Stimulated activated CD8-positive, alpha-beta memory T cell treated with anti-CD3 and anti-CD28 coated beads, Interleukin-7, amount 100 ng/mL, for 1 hour (primary cell): ENCODE measurements around the gene CCDC83.
"Not testable (repeated sequence)": the region's sequence is repeated elsewhere in the genome, so short reads cannot be mapped to it uniquely, and the experiment has no call there.

Experiments
- DNase-seq, 2 donors: peaks; one replicate each; pipeline ENCODE4 v3.0.0-alpha.2; 2020; ENCODE audit warnings: low read depth in 2 of 2

The CCDC83 gene

DNA sequence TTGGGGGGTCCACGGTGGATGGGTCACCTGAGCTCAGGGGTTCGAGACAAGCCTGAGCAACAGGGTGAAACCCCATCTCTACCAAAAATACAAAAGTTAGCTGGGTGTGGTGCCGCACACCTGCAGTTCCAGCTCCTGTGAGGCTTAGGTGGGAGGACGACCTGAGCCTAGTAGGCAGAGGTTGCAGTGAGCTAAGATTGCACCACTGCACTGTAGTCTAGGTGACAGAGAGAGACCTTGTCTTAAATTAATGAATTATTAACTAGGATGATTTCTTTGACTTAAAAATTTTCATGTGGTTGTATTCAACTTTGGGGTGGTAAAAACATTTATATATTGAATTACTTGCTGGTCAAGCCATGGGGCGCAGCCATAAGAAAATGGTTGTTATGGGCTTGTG, 33.9 kb downstream of the CCDC83 start:
- DNase-seq = no peak

DNA sequence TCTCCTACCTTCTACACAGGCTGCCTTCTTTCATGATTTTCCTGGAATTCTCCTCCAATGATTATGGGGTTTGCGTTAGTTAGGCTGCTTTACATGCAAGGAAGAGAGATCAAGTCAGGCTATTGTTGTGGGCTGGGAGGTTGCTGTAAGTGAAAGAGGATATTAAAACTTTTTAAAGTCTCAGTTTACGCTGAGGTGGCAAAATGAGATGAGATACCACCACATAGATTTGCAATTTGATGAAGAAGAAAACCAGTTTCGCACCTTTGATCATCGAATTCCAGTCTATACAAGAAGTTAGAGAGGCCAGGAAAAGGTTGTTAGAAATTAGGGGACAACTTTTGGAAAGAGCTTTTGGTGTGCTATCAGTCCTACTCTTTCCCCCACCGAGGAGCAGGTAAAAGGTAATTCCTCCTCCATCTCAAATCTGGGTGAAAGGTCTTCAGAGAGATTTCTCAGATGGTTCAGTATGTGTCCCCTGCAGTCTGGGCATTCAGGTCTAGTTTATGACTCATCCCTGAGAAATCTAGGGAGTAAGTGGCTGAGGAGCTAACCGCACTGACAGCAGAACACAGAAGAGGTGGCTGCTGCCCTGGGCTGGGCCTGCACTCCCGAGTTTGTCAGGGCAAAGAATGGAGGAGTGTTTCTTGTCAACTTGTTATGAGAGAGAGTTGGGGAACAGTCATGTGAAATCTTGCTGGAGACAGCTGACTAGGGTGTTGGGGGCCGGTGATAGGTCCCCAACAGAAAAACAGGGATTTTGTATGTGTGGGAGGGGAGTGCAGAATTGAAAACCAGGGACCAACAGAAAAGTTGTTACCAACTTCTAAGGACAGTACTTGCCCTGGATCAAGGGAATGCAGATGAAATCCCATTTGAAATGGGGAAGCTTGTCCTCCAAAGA, 34.7 kb downstream of the CCDC83 start:
- no peak for DNase-seq

DNA sequence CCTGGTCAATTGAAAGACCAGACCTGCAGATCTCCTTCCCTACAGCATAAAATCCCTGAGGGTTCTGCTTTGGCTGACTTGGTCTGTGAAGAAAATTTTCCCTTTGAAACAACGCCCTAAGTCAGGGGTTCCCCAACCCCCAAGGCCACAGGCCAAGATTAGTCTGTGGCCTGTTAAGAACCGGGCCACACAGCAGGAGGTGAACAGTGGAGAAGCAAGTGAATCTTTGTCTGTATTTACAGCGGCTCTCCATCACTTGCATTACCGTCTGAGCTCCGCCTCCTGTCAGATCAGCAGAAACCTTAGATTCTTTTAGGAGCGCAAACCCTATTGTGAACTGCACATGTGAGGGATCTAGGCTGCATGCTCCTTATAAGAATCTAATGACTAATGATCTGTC, 38.2 kb downstream of the CCDC83 start:
- no peak for DNase-seq

DNA sequence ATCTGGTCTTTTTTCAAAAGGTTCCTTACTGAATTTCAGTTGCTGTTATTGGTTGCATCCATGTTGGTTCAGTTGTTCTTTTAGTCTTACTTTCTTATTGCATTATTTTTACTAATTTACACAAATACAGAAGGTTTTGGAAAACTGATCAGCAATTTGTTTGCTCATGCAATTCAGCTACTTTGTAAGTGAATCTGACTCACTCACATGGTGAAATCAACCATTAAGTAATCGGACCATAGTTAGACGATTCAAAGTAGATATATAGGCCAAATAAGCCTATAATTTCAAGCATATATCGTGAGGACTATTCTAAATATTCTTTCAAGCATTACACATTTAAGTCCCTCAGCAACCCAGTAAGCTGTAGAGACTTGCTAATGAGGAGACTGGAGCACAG, 41.7 kb downstream of the CCDC83 start:
- no peak for DNase-seq

DNA sequence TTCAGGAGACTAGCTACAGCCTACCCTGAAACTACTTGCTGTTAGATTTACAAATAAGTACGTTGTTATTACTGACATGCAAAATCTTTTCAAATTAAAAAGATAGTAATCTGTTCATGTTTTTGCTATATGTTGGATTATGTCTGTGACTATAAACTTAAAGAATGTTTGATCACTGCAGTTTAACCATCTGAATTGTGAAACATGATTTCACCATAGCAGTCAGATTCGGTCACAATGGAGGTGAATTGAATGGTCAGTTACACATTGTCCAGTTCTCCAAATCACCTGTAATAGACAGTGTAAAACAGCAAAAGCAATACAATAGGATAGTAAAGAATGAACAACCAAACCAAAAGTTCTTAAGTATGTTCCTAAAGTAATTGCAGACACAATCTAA, 43.3 kb downstream of the CCDC83 start:
- no peak for DNase-seq

DNA sequence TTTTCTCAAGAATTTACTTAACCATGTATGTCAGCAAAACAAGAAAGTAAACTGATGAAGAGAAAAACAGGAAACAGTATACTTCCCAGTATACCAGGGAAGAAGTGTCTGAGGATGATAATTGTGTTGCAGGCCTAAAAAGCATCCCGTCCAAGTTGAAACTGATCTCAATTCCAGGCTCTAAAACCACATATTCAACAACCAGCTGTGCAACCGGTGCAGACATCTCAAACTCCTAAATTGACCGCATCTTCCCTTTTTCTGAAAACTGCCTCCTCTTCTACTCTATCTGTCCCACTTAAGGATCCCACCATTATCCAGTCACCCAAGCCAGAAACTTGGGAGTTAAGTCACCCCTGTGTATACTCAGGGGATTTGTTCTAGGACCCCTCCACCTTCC, 47.2 kb downstream of the CCDC83 start:
- no peak for DNase-seq

DNA sequence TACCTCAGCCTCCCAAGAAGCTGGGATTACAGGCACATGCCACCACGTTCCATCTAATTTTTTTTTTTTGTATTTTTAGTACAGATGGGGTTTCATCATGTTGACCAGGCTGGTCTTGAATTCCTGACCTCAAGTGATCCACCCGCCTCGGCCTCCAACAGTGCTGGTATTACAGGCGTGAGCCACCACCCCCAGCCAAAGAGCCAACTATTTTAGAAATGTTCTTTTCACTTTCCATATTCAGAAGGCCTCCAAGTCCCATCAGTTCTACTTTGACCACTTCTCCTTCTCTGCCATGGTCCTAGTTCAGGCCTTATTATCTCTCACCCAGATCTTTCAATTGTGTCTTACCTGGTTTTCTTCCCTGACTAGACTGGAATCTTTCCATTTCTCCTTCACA, 48.2 kb downstream of the CCDC83 start:
- DNase-seq = no peak

DNA sequence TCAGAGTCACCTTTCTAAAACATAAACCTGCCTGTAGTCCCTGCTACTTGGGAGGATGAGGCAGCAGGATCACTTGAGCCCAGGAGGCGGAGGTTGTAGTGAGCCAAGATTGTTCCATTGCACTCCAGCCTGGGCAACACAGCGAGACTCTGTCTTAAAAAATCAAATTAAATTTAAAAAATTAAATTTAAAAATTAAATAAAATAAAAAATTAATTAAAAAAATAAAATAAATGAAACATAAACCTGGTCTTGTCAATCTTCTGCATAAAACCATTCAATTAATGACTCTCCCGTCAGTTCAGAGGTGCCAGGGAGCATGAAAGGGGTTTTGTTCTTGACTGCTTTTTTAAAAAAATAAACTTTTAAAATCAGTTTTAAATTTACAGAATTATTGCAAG, 48.6 kb downstream of the CCDC83 start:
- DNase-seq = no peak

DNA sequence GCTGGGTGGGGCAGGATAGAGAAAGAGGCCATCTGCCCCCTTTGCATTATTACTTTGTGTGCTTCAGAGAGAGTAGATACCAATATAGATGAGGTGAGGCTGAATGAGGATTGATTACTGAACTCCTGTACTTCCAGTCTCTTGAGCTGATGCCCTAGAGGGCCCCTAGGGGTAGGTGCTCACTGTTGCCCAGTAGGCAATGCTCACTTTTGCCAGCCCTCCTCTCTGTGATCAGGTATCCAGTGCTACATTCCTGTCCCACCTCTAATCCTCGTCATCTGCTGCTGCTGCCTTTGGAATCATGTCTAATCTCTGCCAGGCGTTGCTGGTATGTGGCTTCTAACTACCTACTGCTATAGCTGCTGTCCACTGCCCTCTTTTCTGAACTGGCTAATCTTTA, 57.2 kb downstream of the CCDC83 start:
- no peak for DNase-seq

DNA sequence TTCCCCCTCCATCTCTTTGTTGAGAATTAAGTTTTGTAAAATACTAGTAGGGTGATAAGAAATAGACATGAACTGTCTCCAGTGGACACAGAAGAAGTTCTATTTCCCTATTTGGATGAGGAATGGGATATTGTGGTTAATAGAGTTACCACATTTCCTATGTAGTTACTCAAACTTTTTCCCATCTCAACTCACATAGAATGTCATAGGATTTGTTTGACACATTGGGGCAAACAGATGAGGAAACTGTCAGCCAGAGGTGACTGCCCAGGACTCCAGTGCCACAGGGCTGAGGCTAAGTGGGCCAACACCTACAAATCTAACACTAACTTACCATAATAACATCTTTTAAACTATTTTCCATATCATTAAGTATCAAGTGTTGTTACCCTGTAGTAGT, 58.3 kb downstream of the CCDC83 start:
- no peak for DNase-seq

DNA sequence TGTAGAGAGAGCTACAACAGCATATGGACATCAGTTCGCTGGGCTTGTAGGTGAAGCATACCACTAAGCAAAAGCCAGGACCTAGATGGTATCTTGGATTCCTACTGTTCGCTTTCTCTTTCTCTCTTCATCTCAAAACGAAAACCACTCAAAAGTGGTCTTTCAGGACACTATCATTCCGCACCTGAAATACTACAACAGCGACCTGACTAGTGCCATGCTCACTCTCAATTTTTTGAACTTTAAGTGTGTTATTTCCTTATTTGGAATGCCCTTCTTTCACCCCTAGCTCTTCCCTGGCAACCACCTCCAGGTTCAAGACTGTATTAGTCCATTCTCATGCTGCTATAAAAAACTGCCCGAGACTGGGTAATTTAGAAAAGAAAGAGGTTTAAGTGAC, 59.2 kb downstream of the CCDC83 start:
- DNase-seq = no peak

DNA sequence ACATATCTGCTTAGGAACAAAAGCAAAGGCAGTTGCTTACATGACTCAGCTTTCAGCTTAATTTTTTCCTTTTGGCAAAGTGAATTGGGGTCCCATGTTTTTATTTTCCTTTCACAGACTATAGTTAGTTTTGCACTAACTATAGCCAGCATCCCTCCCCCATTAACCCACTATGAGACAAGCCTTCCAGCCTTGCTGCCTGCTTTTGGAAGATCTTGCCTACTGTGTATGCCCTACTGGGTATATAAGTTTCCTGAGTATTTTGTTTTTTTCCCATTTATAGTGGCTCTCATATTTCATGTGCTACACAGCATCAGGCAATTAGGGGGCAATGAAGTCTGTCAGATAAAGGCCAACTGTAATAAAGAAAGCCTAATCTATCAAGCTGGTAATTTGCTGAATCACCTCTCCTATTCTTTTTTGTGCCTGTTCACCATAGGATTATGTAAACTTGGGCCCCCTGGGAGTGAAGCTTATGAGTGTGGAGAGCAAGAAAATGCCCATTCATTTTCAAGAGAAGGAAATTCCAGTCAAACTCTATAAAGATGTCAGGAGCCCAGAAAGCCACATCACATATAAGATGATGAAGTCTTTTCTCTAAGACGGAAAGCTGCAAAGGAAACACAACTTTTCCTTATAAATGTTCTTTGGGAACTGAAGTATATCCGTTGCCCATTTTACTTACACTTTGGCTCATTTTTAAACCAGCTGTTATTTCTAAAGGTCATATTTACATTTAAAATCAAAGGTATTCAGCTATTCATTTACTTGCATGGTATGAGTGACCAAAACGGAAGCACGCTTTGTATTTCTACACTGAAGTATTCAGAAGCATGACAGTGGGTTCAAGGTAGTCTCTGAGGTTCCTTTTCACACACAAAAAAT, 64.0 kb downstream of the CCDC83 start:
- no peak for DNase-seq

DNA sequence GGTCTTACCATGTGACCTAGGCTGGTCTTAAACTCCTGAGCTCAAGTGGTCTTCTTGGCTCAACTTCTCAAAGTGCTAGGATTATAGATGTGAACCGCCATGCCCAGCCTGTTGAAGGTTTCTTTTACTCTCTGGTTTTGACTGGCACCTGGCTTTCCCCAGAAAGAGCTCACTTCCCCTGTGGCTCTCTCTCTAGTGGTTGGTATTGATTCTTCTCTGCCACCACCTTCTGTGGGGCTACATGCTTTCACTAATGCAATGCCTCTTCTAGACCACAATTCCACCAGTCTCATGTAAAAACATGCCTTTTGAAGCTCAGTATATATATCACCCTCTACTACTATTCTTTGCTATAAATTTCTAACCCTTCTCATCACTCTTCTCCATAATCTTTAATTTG, 67.2 kb downstream of the CCDC83 start:
- no peak for DNase-seq

DNA sequence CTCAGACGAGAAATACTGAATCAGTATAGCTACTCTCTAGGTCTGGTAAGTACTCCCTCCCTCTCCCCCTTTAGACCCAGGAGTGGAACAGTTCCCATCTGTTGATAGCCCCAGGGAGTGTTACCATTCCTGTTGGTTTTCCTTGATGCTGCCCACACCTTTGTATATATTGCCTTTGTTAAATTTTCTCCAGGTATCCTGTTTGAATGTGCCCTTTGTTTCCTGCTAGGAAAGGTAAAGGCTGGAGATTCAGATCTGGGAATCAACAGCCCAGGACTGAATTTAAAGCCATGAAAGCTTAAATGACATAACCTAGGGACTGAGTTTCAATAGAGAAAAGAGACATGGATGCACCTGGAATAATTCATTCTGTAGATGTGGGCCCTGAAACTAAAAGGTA, 68.3 kb downstream of the CCDC83 start:
- no peak for DNase-seq

DNA sequence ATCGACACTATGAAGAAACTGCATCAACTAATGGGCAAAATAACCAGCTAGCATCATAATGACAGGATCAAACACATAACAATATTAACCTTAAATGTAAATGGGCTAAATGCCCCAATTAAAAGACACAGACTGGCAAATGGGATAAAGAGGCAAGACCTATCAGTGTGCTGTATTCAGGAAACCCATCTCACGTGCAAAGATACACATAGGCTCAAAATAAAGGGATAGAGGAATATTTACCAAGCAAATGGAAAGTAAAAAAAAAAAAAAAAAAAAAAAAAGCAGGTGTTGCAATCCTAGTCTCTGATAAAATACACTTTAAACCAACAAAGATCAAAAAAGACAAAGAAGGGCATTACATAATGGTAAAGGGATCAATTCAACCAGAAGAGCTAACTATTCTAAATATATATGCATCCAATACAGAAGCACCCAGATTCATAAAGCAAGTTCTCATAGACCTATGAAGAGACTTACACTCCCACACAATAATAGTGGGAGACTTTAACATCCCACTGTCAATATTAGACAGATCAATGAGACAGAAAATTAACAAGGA, 71.6 kb downstream of the CCDC83 start:
- not testable (repeated sequence) for DNase-seq

DNA sequence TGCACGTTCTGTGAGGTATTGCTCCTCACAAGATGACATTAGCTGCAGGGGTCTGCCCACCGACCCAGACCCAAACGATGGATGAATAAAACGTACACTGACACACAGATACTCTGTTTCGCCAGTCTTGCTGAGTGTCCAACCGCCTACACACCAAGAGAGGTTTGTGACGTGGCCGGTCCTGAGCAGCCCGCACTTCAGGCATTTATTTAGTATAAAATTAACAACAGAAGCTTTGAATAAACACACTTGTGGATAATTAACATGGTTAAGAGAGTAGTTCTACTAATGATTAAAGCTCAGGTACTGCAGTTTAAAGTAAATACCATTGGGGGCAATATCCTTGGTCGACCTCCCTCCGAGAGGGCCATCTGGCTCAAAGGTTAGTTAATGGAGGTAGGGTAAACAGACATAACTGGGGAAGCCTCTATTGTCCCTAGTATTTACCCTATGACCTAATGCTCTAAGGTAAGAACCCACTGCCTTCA, 75.7 kb downstream of the CCDC83 start:
- no peak for DNase-seq

DNA sequence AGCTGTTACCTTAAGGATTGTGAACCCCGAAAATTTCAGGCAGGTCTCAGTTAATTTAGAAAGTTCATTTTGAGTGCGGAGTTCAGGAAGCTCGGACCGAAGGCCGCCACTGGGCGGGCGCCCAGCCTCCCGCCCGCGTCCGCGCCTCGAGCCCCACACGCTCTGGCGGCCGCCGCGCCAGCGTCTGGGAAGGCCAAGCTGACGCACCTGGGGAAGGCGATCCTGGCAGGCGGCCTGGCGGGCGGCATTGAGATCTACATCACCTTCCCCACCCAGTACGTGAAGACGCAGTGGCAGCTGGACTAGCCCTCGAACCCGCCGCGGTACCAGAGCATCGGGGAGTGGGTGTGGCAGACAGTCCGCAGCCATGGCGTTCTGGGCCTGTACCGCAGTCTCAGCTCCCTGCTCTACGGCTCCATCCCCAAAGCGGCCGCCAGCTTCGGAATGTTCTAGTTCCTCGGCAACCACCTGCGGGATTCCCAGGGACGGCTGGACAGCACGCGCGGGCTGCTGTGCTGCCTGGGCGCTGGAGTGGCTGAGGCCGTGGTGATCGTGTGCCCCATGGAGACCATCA, 79.5 kb downstream of the CCDC83 start:
- no peak for DNase-seq

DNA sequence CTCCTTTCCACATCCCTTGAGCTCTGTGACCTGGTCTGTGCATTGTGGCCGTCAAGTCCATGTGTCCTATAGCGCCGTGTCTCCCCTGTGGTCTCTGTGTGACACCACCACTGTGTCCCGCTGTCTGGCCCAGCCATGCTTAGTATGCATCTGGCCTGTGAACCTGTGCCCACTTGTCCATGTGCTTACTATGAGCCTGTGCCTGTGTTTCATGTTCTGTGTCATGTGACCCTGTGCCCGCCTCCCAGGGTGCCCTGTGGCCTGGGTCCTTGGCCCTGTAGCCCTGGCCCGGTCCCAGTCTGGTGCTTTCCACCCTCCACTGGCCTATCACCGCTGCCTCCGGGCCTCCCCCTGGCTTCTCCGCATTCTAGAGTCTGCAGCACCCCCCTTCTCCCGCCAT, 80.6 kb downstream of the CCDC83 start:
- DNase-seq = no peak

DNA sequence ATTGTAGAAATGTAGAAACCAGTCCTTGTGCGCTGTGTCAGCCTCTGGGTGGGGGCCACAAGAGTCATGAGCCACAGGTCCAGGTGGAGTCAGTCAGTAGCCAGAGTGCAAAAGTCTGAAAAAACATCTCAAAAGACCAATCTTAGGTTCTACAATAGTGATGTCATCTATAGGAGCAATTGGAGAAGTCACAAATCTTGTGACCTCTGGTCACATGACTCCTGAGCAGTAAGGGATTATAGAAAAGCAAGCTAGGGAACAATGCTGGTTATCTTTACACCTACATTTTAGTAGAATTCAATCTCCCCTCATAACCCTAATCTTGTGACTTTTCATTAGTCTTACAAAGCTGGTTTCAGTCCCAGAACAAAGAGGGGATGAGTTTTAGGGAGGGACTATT, 82.7 kb downstream of the CCDC83 start:
- no peak for DNase-seq

DNA sequence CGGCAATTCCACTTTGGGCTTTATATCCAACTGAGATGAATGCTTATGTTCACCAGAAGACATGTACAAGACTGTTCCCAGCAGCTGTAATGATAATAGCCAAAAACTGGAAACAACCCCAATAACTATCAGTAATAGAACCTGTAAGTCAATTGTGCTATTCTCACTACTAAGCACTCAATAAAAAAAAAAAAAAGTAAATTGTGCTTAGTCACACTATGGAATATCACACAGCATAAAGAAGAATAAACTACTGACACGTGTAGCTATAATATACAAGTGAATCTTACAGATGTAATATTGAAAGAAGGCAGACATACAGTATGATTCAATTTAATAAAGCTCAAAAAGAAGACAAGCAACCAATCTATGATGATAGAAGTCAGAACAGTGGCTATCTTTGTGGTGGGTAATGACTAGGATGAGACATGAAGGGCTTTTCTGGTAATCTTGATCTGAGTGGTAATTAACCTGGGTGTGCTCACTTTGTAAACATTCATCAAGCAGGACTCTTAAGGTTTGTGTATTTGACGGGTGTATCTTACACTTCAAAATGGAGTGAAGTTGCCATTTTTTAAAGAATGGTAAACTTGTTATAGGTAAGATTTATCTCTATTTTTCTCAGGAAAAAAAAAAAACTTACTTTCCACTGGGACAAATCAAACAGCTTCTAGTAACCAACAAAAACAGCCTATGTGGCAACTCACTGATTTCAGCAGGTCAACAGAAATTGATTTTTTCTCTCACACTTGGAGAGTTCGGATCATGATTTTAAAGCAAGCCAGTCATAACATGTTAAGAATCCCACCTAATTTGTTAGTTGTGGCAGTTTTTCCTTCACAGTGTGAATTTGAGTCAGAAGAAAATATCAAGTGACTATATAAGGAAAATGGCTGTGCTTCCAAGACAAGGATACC, 84.2 kb downstream of the CCDC83 start:
- no peak for DNase-seq

DNA sequence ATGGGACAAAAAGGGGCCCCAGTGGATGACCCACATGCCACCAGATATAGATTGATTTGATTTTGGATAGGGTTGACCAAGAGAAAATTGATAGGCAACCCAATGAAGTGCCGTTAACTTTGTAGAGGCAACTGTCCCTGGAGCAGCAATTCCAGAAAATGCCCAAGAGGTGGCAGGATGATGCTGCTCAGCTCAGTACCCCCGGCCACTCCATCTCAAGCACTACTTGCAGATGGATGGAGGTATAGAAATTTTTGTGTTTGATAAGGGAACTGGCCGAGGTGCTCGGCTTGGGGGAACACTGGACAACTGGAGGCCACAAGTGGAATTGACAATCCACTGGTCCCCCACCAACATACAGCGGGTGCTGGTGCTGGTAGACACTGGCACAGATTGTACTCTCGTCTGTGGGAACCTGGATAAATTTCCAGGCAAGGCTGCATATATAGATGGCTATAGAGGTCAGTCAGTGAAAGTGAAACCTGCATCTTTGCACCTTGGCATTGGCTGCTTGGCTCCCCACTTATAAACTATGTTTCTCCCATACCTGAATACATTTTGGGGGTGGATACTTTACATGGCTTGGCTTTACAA, 86.3 kb downstream of the CCDC83 start:
- DNase-seq = no peak
